ENCODE data around the gene OS9. TPM values are rescaled to one million over a fixed set of nuclear protein-coding genes. Genes with fewer than 3 reads are reported as not detected.

The OS9 gene
- total and polyA plus RNA-seq, 9 of the 15 experiments (the other 6 are each of a cell fraction or from before 2014, with no cell fraction given): 4.6 to 105 (median 89.5) TPM

- TF ChIP-seq ZC3H4 (CRISPR knock-in tag; IDR thresholded peaks at IDR 0.05; ENCODE audit: borderline replicate concordance) (no peak), ESRRB (CRISPR knock-in tag; IDR thresholded peaks at IDR 0.05; ENCODE audit: borderline replicate concordance) (no peak), TCF3 (CRISPR knock-in tag; IDR thresholded peaks at IDR 0.05) (peak; percentile 20; the same call in 1 of the 2 replicates), ZNF311 (CRISPR knock-in tag; IDR thresholded peaks at IDR 0.05) (no peak), NELFE (IDR thresholded peaks at IDR 0.05; ENCODE audit: insufficient read depth, insufficient read length) (no peak), ZNF507 (tag; conservative IDR thresholded peaks at IDR 0.05) (no peak), RFX7 (CRISPR knock-in tag; IDR thresholded peaks at IDR 0.05) (0 out of 2 replicates have a peak, but pooled peaks have one; percentile 3), TCF7 (IDR thresholded peaks at IDR 0.05; ENCODE audit: borderline replicate concordance) (no peak), ZNF511 (CRISPR knock-in tag; IDR thresholded peaks at IDR 0.05) (0 out of 2 replicates have a peak, but pooled peaks have one; percentile 52), ZNF212 (CRISPR knock-in tag; IDR thresholded peaks at IDR 0.05) (no peak), POLR2B (IDR thresholded peaks at IDR 0.05; ENCODE audit: low read depth, partially characterized antibody) (peak; percentile 72), MXI1 (IDR thresholded peaks at IDR 0.05; ENCODE audit: low read depth, low read length) (no peak), ZNF121 (CRISPR knock-in tag; conservative IDR thresholded peaks at IDR 0.05) (no peak)
- TF ChIP-seq, protein P1, sequence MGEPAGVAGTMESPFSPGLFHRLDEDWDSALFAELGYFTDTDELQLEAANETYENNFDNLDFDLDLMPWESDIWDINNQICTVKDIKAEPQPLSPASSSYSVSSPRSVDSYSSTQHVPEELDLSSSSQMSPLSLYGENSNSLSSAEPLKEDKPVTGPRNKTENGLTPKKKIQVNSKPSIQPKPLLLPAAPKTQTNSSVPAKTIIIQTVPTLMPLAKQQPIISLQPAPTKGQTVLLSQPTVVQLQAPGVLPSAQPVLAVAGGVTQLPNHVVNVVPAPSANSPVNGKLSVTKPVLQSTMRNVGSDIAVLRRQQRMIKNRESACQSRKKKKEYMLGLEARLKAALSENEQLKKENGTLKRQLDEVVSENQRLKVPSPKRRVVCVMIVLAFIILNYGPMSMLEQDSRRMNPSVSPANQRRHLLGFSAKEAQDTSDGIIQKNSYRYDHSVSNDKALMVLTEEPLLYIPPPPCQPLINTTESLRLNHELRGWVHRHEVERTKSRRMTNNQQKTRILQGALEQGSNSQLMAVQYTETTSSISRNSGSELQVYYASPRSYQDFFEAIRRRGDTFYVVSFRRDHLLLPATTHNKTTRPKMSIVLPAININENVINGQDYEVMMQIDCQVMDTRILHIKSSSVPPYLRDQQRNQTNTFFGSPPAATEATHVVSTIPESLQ (CRISPR knock-in tag; IDR thresholded peaks at IDR 0.05): no peak
- TF ChIP-seq, protein P2, sequence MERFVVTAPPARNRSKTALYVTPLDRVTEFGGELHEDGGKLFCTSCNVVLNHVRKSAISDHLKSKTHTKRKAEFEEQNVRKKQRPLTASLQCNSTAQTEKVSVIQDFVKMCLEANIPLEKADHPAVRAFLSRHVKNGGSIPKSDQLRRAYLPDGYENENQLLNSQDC (CRISPR knock-in tag; IDR thresholded peaks at IDR 0.05): no peak
- TF ChIP-seq, protein P3, sequence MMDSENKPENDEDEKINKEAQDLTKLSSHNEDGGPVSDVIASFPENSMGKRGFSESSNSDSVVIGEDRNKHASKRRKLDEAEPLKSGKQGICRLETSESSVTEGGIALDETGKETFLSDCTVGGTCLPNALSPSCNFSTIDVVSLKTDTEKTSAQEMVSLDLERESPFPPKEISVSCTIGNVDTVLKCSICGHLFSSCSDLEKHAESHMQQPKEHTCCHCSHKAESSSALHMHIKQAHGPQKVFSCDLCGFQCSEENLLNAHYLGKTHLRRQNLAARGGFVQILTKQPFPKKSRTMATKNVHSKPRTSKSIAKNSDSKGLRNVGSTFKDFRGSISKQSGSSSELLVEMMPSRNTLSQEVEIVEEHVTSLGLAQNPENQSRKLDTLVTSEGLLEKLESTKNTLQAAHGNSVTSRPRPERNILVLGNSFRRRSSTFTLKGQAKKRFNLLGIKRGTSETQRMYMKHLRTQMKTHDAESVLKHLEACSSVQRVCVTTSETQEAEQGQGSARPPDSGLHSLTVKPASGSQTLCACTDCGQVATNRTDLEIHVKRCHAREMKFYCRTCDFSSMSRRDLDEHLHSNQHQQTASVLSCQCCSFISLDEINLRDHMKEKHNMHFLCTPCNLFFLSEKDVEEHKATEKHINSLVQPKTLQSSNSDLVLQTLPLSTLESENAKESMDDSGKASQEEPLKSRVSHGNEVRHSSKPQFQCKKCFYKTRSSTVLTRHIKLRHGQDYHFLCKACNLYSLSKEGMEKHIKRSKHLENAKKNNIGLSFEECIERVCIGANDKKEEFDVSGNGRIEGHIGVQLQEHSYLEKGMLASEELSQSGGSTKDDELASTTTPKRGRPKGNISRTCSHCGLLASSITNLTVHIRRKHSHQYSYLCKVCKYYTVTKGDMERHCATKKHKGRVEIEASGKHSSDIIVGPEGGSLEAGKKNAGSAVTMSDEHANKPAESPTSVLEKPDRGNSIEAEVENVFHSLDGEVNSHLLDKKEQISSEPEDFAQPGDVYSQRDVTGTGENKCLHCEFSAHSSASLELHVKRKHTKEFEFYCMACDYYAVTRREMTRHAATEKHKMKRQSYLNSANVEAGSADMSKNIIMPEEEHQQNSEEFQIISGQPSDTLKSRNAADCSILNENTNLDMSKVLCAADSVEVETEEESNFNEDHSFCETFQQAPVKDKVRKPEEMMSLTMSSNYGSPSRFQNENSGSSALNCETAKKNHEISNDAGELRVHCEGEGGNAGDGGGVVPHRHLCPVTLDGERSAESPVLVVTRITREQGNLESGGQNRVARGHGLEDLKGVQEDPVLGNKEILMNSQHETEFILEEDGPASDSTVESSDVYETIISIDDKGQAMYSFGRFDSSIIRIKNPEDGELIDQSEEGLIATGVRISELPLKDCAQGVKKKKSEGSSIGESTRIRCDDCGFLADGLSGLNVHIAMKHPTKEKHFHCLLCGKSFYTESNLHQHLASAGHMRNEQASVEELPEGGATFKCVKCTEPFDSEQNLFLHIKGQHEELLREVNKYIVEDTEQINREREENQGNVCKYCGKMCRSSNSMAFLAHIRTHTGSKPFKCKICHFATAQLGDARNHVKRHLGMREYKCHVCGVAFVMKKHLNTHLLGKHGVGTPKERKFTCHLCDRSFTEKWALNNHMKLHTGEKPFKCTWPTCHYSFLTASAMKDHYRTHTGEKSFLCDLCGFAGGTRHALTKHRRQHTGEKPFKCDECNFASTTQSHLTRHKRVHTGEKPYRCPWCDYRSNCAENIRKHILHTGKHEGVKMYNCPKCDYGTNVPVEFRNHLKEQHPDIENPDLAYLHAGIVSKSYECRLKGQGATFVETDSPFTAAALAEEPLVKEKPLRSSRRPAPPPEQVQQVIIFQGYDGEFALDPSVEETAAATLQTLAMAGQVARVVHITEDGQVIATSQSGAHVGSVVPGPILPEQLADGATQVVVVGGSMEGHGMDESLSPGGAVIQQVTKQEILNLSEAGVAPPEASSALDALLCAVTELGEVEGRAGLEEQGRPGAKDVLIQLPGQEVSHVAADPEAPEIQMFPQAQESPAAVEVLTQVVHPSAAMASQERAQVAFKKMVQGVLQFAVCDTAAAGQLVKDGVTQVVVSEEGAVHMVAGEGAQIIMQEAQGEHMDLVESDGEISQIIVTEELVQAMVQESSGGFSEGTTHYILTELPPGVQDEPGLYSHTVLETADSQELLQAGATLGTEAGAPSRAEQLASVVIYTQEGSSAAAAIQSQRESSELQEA (IDR thresholded peaks at IDR 0.05; ENCODE audit: low read depth): no peak
- TF ChIP-seq, protein P4, sequence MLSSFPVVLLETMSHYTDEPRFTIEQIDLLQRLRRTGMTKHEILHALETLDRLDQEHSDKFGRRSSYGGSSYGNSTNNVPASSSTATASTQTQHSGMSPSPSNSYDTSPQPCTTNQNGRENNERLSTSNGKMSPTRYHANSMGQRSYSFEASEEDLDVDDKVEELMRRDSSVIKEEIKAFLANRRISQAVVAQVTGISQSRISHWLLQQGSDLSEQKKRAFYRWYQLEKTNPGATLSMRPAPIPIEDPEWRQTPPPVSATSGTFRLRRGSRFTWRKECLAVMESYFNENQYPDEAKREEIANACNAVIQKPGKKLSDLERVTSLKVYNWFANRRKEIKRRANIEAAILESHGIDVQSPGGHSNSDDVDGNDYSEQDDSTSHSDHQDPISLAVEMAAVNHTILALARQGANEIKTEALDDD (IDR thresholded peaks at IDR 0.05): no peak
Observed at GRCh38 chr12:57744777-57745484, 51.0 kb downstream of the OS9 start, which contains the start of gene TSPAN31 (continued).
